ENCODE measurements around the gene NFXL1.

The NFXL1 gene

DNA sequence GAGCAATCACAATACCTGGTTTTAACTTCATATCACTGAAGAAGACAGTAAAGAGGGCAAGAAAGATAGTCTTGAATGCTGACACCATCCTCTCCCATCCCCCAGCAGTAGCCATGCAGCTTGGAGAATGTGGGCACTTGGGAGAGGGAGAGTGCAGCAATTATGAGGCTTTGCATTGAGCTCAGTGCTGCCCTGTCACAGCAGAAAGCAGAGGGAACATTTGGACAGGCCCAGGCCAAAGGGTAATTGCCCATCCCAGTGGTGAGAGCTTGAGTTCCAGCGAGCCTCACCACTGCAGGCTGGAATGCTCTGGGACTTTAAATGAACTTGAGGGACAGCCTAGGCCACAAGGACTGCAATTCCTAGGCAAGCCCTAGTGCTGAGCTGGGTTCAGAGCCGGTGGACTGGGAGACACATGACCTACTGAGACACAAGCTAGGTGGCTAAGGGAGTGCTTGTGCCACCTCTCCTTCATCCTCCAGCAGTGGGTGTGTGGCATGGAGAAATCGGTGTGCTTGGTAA, 112.8 kb downstream of the NFXL1 start:
- TF ChIP-seq, protein P1, sequence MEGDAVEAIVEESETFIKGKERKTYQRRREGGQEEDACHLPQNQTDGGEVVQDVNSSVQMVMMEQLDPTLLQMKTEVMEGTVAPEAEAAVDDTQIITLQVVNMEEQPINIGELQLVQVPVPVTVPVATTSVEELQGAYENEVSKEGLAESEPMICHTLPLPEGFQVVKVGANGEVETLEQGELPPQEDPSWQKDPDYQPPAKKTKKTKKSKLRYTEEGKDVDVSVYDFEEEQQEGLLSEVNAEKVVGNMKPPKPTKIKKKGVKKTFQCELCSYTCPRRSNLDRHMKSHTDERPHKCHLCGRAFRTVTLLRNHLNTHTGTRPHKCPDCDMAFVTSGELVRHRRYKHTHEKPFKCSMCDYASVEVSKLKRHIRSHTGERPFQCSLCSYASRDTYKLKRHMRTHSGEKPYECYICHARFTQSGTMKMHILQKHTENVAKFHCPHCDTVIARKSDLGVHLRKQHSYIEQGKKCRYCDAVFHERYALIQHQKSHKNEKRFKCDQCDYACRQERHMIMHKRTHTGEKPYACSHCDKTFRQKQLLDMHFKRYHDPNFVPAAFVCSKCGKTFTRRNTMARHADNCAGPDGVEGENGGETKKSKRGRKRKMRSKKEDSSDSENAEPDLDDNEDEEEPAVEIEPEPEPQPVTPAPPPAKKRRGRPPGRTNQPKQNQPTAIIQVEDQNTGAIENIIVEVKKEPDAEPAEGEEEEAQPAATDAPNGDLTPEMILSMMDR (IDR thresholded peaks at IDR 0.05; ENCODE audit: low read length, missing control alignments), result no peak
- no peak for DNase-seq (ENCODE audit: low read depth)
- no peak overlapping the region for H3K4me3 ChIP-seq (replicated peaks; ENCODE audit: low read depth, low read length)

DNA sequence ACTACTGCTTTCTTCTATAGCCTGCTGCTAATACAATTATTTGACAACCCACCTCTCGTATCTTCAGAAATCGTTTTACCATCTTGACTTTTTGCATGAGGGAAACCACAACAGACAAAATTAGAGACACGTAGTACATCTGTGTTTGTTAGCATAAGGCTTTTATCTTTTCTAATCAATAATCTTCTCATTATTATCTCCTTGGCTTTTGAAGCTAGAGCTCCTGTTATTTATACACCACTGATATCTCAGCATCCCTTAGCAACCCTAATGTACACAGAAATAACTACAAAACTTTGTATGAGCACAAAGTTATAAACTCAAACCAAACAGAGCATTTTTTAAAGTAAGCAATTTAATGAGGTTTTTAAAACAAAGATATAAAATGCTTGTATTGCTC, 116.2 kb downstream of the NFXL1 start:
- DNase-seq (ENCODE audit: low read depth), result no peak
- TF ChIP-seq, protein P1 (IDR thresholded peaks at IDR 0.05; ENCODE audit: low read length, missing control alignments), result no peak
- H3K4me3 ChIP-seq (replicated peaks; ENCODE audit: low read depth, low read length), result no peak overlapping the region

All from fibroblast of pulmonary artery (primary cell).